Measurements from ENCODE around the gene MDFI.

Gene MDFI

GRCh38 chr6:41638002-41638934, at the start of gene MDFI:
Gene MDFI (plus strand): TSS chr6:41638468. CDS start chr6:41638750, 282 bp downstream.
- DNase-seq (ENCODE audit: low spot score), result no peak

- DNase-seq (ENCODE audit: low spot score), result no peak
Observed at GRCh38 chr6:41589223-41589622, 49.0 kb upstream of the MDFI start.

GRCh38 chr6:41589636-41590622, 48.3 kb upstream of the MDFI start:
- DNase-seq (ENCODE audit: low spot score), result no peak

- no peak for DNase-seq (ENCODE audit: low spot score)
Observed at GRCh38 chr6:41591122-41591521, 47.1 kb upstream of the MDFI start.

GRCh38 chr6:41591859-41592502, 46.3 kb upstream of the MDFI start:
- DNase-seq (ENCODE audit: low spot score), result peak; percentile 69

- DNase-seq (ENCODE audit: low spot score), result no peak
Observed at GRCh38 chr6:41593406-41593805, 44.9 kb upstream of the MDFI start.

GRCh38 chr6:41593839-41594238, 44.4 kb upstream of the MDFI start:
- DNase-seq (ENCODE audit: low spot score), result no peak

GRCh38 chr6:41594326-41594725, 43.9 kb upstream of the MDFI start:
- no peak for DNase-seq (ENCODE audit: low spot score)

GRCh38 chr6:41594766-41595165, 43.5 kb upstream of the MDFI start:
- DNase-seq (ENCODE audit: low spot score), result no peak

GRCh38 chr6:41595166-41595565, 43.1 kb upstream of the MDFI start:
- DNase-seq (ENCODE audit: low spot score), result no peak

GRCh38 chr6:41596096-41596685, 42.1 kb upstream of the MDFI start:
- no peak for DNase-seq (ENCODE audit: low spot score)

- DNase-seq (ENCODE audit: low spot score), result no peak
Observed at GRCh38 chr6:41596807-41597206, 41.5 kb upstream of the MDFI start.

- no peak for DNase-seq (ENCODE audit: low spot score)
Observed at GRCh38 chr6:41597246-41598000, 40.8 kb upstream of the MDFI start.

- DNase-seq (ENCODE audit: low spot score), result no peak
Observed at GRCh38 chr6:41598670-41599014, 39.6 kb upstream of the MDFI start.

- DNase-seq (ENCODE audit: low spot score), result no peak
Observed at GRCh38 chr6:41599015-41599851, 39.0 kb upstream of the MDFI start.

- DNase-seq (ENCODE audit: low spot score), result no peak
Observed at GRCh38 chr6:41599852-41600445, 38.3 kb upstream of the MDFI start.

- no peak for DNase-seq (ENCODE audit: low spot score)
Observed at GRCh38 chr6:41600499-41601247, 37.6 kb upstream of the MDFI start.

GRCh38 chr6:41601248-41601549, 37.1 kb upstream of the MDFI start:
- no peak for DNase-seq (ENCODE audit: low spot score)

- no peak for DNase-seq (ENCODE audit: low spot score)
Observed at GRCh38 chr6:41602422-41602743, 35.9 kb upstream of the MDFI start.
